C4-2B (cell line): ENCODE measurements around the gene PTRH1.

ENCODE experiments used
- ZFX ChIP-seq: fragments of 450-650 bp; IDR thresholded peaks from 2 replicates; pipeline ENCODE4 v1.6.1; 2017
- TF ChIP-seq, protein P1 (sequence below): fragments of 450-650 bp; conservative IDR thresholded peaks from 2 replicates; pipeline ENCODE4 v1.5.1; 2017; ENCODE audit warnings: mild to moderate bottlenecking

DNA sequence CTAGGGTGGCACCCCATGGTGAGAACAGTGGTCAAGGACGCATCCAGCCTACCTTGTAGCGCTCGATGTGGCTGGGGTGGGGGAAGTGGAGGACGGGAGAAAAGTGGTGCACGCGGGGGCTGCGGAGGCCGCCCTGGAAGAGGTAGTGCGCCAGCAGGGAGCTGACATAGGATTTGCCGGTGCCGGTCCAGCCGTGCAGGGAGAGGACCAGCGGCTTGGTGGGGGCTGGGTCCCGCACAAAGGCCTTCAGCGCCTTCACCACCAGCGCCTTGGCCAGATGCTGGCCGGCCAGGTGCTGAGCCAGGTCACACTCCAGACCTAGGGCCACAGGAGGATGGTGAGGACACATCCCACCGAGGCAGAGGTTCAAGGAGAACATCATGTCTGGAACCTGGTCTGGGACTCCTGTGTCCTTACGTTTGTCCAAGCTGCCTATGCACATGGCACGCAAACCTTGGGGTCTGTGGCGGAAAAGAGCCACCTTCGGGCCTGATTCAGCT is 18.8 kb upstream of the PTRH1 start:
- TF ChIP-seq, protein P1, sequence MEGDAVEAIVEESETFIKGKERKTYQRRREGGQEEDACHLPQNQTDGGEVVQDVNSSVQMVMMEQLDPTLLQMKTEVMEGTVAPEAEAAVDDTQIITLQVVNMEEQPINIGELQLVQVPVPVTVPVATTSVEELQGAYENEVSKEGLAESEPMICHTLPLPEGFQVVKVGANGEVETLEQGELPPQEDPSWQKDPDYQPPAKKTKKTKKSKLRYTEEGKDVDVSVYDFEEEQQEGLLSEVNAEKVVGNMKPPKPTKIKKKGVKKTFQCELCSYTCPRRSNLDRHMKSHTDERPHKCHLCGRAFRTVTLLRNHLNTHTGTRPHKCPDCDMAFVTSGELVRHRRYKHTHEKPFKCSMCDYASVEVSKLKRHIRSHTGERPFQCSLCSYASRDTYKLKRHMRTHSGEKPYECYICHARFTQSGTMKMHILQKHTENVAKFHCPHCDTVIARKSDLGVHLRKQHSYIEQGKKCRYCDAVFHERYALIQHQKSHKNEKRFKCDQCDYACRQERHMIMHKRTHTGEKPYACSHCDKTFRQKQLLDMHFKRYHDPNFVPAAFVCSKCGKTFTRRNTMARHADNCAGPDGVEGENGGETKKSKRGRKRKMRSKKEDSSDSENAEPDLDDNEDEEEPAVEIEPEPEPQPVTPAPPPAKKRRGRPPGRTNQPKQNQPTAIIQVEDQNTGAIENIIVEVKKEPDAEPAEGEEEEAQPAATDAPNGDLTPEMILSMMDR: no peak
- no peak for TF ChIP-seq ZFX
